Cardiac septum (tissue), 1 donor: ENCODE data around the gene MRPL50. TPM values are rescaled to one million over a fixed set of nuclear protein-coding genes. Genes with fewer than 3 reads are reported as not detected.

Experiments used
- DNase-seq: peaks from one replicate; pipeline ENCODE4 v3.0.0-alpha.2; 2020; ENCODE audit warnings: low spot score
- intact Hi-C: fragments of 100-400 bp; cut with DNase I; formaldehyde crosslinking; loops from one replicate; pipeline ENCODE4 v1.14.0; 2022
- total RNA-seq: library from RNA; stranded (reverse); fragmentation: NEBNext Ultra II Directional; extraction: Animal tissue kit (Norgen Biotek cat#: 25700); gene quantifications from one replicate; pipeline ENCODE4 v1.2.1, GENCODE V29; 2021
- donor health status: DM: no; HTN: no; CAD: no.

The MRPL50 gene
- total RNA-seq, 1 donor from 2014 or later = 14.1 TPM

- DNase-seq = no peak
- intact Hi-C loops = no loop called here
Measured at GRCh38 chr9:101383361-101383760, 15.1 kb downstream of the MRPL50 start.

GRCh38 chr9:101381833-101382342 lies 16.5 kb downstream of the MRPL50 start:
- intact Hi-C loops = no loop called here
- DNase-seq = no peak

- DNase-seq = no peak
- intact Hi-C loops = no loop called here
Measured at GRCh38 chr9:101381118-101381517, 17.3 kb downstream of the MRPL50 start.

- intact Hi-C loops = no loop called here
Measured at GRCh38 chr9:101380295-101380694, 18.1 kb downstream of the MRPL50 start.

GRCh38 chr9:101376111-101376848 lies 22.1 kb downstream of the MRPL50 start:
- no peak for DNase-seq
- intact Hi-C loops = no loop called here

More at GRCh38 chr9:101380295-101380694, 18.1 kb downstream of the MRPL50 start:
- no peak for DNase-seq

GRCh38 chr9:101375546-101375945 lies 22.9 kb downstream of the MRPL50 start:
- intact Hi-C loops = no loop called here
- DNase-seq = no peak

GRCh38 chr9:101372327-101373118 lies 25.9 kb downstream of the MRPL50 start:
- intact Hi-C loops = no loop called here
- DNase-seq = no peak

GRCh38 chr9:101371813-101372212 lies 26.6 kb downstream of the MRPL50 start:
- DNase-seq = no peak
- intact Hi-C loops = no loop called here

- no peak for DNase-seq
- intact Hi-C loops = no loop called here
Measured at GRCh38 chr9:101369884-101370531, 28.4 kb downstream of the MRPL50 start.

- DNase-seq = no peak
- intact Hi-C loops = no loop called here
Measured at GRCh38 chr9:101369286-101369685, 29.1 kb downstream of the MRPL50 start.

GRCh38 chr9:101367323-101367722 lies 31.1 kb downstream of the MRPL50 start:
- no peak for DNase-seq

GRCh38 chr9:101366038-101366756 lies 32.2 kb downstream of the MRPL50 start:
- intact Hi-C loops = no loop called here
- DNase-seq = no peak

More at GRCh38 chr9:101367323-101367722, 31.1 kb downstream of the MRPL50 start:
- intact Hi-C loops = no loop called here

GRCh38 chr9:101365181-101365580 lies 33.2 kb downstream of the MRPL50 start:
- intact Hi-C loops = no loop called here
- no peak for DNase-seq

- intact Hi-C loops = no loop called here
- DNase-seq = no peak
Measured at GRCh38 chr9:101362450-101362849, 36.0 kb downstream of the MRPL50 start.

GRCh38 chr9:101360647-101361046 lies 37.8 kb downstream of the MRPL50 start:
- intact Hi-C loops = no loop called here

GRCh38 chr9:101359679-101360078 lies 38.7 kb downstream of the MRPL50 start:
- DNase-seq = no peak
- intact Hi-C loops = no loop called here

More at GRCh38 chr9:101360647-101361046, 37.8 kb downstream of the MRPL50 start:
- no peak for DNase-seq

GRCh38 chr9:101356619-101357018 lies 41.8 kb downstream of the MRPL50 start:
- DNase-seq = no peak
- intact Hi-C loops = no loop called here

GRCh38 chr9:101354765-101355708 lies 43.4 kb downstream of the MRPL50 start:
- DNase-seq = no peak
- intact Hi-C loops = no loop called here
